ENCODE results near the gene THSD4. TPM values are rescaled to one million over a fixed set of nuclear protein-coding genes. Genes with fewer than 3 reads are reported as not detected.

Gene THSD4
- total and polyA plus RNA-seq, 7 donors = 0.21 to 3.1 (median 1.8) TPM

DNA sequence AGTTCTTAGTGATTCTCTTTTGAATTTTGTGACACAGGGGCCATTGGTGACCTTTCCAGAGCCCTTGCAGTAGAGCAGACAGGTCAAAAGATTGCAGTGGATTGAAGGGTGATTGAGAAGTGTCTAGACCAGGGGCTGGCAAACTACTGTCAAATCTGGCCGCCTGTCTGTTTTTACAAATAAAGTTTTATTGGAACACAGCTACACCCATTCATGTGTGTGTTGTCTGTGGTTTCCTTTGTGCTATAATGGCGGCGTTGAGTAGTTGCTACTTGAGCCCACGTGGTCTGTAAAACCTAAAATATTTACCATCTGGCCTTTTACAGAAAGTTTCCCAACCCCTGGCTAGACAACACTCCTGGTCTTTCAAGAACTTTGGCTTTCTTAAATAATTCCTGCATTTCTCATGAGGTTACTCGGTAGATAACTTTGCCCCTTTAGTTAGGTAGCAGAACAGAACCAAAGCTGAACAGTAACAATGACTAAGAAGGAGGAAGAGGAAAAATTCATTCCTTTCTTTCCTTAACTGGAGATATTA lies 430.0 kb downstream of the THSD4 start:
- 57 to 66% (median 63%) methylated on average over 5 of the region's 5 CpGs for WGBS, 3 donors

DNA sequence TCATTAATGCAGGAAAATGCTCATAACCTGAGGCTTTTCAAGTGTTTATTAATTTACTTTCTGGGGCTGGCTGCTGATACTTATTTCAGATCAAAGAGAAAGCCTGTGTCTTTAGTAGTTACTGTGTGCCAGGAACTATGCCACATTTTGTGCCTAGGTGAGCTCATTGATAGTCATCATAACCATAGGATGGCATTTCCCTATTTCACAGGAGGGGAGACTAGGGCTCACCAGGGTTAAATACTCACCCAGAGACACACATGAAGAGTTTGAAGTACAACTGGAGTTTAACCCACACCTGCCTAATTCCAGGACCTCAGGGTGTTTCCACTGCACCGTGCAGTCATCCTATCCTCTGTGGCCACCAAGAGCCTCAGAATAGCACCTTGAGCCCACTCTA lies 430.7 kb downstream of the THSD4 start:
- WGBS, 3 donors = 83 to 84% (median 83%) methylated on average over 1 of the region's 1 CpG
- Histone ChIP-seq H3K4me1 (peaks cover 7% of the 10 kb centered on the region), H3K27ac (no peak overlapping the region), H3K4me3 (no peak overlapping the region), H3K9me3 (no peaks in the 10 kb centered on the region), H3K27me3 (ENCODE audit: insufficient read depth in 3 of 3, low read length in 2 of 3) (no peaks in the 10 kb centered on the region), H3K36me3 (ENCODE audit: insufficient read depth in 1 of 2, low read depth in 1 of 2) (no peaks in the 10 kb centered on the region)
- ATAC-seq = no peak
- no peak for DNase-seq
- TF ChIP-seq, protein P1, sequence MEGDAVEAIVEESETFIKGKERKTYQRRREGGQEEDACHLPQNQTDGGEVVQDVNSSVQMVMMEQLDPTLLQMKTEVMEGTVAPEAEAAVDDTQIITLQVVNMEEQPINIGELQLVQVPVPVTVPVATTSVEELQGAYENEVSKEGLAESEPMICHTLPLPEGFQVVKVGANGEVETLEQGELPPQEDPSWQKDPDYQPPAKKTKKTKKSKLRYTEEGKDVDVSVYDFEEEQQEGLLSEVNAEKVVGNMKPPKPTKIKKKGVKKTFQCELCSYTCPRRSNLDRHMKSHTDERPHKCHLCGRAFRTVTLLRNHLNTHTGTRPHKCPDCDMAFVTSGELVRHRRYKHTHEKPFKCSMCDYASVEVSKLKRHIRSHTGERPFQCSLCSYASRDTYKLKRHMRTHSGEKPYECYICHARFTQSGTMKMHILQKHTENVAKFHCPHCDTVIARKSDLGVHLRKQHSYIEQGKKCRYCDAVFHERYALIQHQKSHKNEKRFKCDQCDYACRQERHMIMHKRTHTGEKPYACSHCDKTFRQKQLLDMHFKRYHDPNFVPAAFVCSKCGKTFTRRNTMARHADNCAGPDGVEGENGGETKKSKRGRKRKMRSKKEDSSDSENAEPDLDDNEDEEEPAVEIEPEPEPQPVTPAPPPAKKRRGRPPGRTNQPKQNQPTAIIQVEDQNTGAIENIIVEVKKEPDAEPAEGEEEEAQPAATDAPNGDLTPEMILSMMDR (IDR thresholded peaks at IDR 0.05) = no peak
- intact Hi-C loops (cut with DNase I) = loop anchor here in 1 of 2 donors (2.0 kb wide), 1 partner anchor 41 kb away; no protein-coding TSS in a partner anchor

More for the DNA sequence above, 430.0 kb downstream of the THSD4 start:
- H3K27me3 ChIP-seq (ENCODE audit: insufficient read depth in 3 of 3, low read length in 2 of 3) = no peaks in the 10 kb centered on the region
- peaks cover 7% of the 10 kb centered on the region for H3K4me1 ChIP-seq
- H3K9me3 ChIP-seq = no peaks in the 10 kb centered on the region
- no peak for ATAC-seq
- no peaks in the 10 kb centered on the region for H3K36me3 ChIP-seq (ENCODE audit: insufficient read depth in 1 of 2, low read depth in 1 of 2)
- H3K27ac ChIP-seq = no peak overlapping the region
- intact Hi-C loops (cut with DNase I) = no loop called here
- TF ChIP-seq, protein P1 (IDR thresholded peaks at IDR 0.05) = no peak
- H3K4me3 ChIP-seq = no peak overlapping the region
- DNase-seq = no peak

DNA sequence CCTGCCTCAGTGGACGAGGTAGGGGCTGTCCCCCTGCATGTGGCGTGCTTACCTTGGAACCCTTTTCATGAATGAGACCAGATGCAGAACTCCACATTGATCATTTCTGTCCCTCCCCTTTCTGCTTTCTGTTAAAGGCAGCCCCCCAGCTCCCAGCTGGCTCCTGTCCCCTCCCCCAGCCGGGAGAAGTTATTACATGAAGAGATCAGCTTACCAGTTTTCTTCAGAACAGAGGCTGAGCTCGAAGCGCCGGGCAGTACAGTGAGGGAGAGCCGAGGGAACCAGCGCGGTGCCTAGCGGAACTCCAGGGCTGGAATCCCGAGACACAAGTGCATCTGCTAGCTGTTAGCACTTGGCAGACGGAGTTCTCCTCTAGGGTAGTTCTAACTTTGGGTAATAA lies 431.7 kb downstream of the THSD4 start:
- Histone ChIP-seq H3K27me3 (ENCODE audit: insufficient read depth in 3 of 3, low read length in 2 of 3) (no peaks in the 10 kb centered on the region), H3K9me3 (no peaks in the 10 kb centered on the region), H3K4me1 (peaks cover 7% of the 10 kb centered on the region), H3K36me3 (ENCODE audit: insufficient read depth in 1 of 2, low read depth in 1 of 2) (no peaks in the 10 kb centered on the region), H3K4me3 (no peak overlapping the region), H3K27ac (no peak overlapping the region)
- 21 to 33% (median 29%) methylated on average over 12 of the region's 12 CpGs for WGBS, 3 donors
- ATAC-seq (peak in 2 of 4 donors; percentile 39 to 67), DNase-seq (no peak)
- TF ChIP-seq, protein P1 (IDR thresholded peaks at IDR 0.05) = no peak
- intact Hi-C loops (cut with DNase I) = loop anchor here in 1 of 2 donors (2.0 kb wide), 1 partner anchor 42 kb away; no protein-coding TSS in a partner anchor

DNA sequence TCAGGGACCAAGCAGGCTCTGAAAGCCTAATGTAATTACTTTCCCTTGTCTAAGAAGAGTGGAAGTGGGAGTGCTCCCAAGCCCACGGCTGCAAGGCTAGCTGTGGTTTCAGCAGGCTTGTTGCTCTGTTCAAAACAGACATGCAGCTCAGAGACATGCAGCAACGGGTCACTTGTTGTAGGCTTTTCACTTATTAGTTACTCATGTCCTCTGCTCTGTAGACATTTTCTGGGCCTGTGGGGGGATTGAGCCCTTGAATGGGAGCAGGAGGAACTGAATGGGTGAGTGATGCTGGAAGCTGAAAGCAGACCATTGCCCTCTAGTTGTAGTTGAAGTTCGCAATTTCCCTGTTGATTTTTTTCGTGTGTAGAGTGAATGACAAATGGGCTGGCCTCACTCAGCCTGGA lies 433.1 kb downstream of the THSD4 start:
- no peak overlapping the region for H3K4me3 ChIP-seq
- no peaks in the 10 kb centered on the region for H3K36me3 ChIP-seq (ENCODE audit: insufficient read depth in 1 of 2, low read depth in 1 of 2)
- no peaks in the 10 kb centered on the region for H3K9me3 ChIP-seq
- TF ChIP-seq, protein P1 (IDR thresholded peaks at IDR 0.05) = no peak
- DNase-seq (no peak), ATAC-seq (no peak)
- H3K27ac ChIP-seq = no peak overlapping the region
- peaks cover 7% of the 10 kb centered on the region for H3K4me1 ChIP-seq
- intact Hi-C loops (cut with DNase I) = no loop called here
- no peaks in the 10 kb centered on the region for H3K27me3 ChIP-seq (ENCODE audit: insufficient read depth in 3 of 3, low read length in 2 of 3)
- WGBS, 3 donors = 51 to 73% (median 53%) methylated on average over 4 of the region's 4 CpGs

DNA sequence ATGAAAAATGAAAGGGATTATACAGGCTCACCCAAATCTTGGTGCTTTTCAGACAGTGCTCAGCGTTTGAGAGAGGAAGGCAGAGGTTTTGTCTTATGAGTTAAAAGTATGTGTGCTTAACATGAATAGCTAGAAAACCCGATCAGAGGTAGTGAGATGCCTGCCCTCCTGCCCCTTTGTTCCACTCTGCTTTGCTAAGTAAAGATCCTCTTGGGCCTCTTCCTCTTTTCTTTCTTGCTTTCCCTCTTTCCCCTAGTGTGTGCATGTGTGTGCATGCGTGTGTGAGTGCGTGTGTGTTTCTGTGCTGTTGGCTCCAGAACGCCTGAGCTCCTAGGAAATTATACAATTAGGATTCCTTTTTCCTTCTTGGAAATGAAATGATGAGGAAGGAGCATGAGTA lies 433.8 kb downstream of the THSD4 start:
- H3K4me1 ChIP-seq = peaks cover 7% of the 10 kb centered on the region
- DNase-seq (no peak), ATAC-seq (no peak)
- H3K36me3 ChIP-seq (ENCODE audit: insufficient read depth in 1 of 2, low read depth in 1 of 2) = no peaks in the 10 kb centered on the region
- TF ChIP-seq, protein P1 (IDR thresholded peaks at IDR 0.05) = no peak
- intact Hi-C loops (cut with DNase I) = no loop called here
- H3K27ac ChIP-seq = no peak overlapping the region
- 59 to 82% (median 75%) methylated on average over 5 of the region's 5 CpGs for WGBS, 3 donors
- H3K4me3 ChIP-seq = no peak overlapping the region
- H3K27me3 ChIP-seq (ENCODE audit: insufficient read depth in 3 of 3, low read length in 2 of 3) = no peaks in the 10 kb centered on the region
- H3K9me3 ChIP-seq = no peaks in the 10 kb centered on the region
